Fibroblast of lung (primary cell): ENCODE measurements around the gene SUSD5. TPM values are rescaled to one million over a fixed set of nuclear protein-coding genes. Genes with fewer than 3 reads are reported as not detected.
A peak's percentile ranks its signal among the peaks of the same experiment; 100 is the strongest.

Source experiments
- DNase-seq, 2 donors: peaks; one replicate each; pipeline versions ENCODE4 v3.0.0 to v3.0.0-alpha.2; 2010; ENCODE audit warnings: low read depth in 2 of 2
- H2AFZ ChIP-seq: 2 replicates; pipeline ENCODE4 v1.5.1; 2012; ENCODE audit warnings: low read length, control low read depth, inconsistent platforms
- H3K27ac ChIP-seq: 2 replicates; pipeline ENCODE4 v1.5.1; 2011; ENCODE audit warnings: low read length, control low read depth; ENCODE audit not compliant: insufficient read depth
- H3K27me3 ChIP-seq: 2 replicates; pipeline ENCODE4 v1.5.1; 2011; ENCODE audit warnings: mild to moderate bottlenecking, low read length; ENCODE audit not compliant: control insufficient read depth, insufficient read depth
- H3K36me3 ChIP-seq: 2 replicates; pipeline ENCODE4 v1.5.1; 2011; ENCODE audit warnings: low read length; ENCODE audit not compliant: control insufficient read depth, insufficient read depth
- H3K4me1 ChIP-seq: 2 replicates; pipeline ENCODE4 v1.5.1; 2011; ENCODE audit warnings: low read length; ENCODE audit not compliant: control insufficient read depth, insufficient read depth; ENCODE audit errors: extremely low read depth
- H3K4me2 ChIP-seq: 2 replicates; pipeline ENCODE4 v1.5.1; 2011; ENCODE audit warnings: low read length, control low read depth; ENCODE audit not compliant: insufficient read depth; ENCODE audit errors: extremely low read depth
- H3K4me3 ChIP-seq, 4 experiments: fragments of 200-600 bp in 1 of 4; sonication (generic) in 1 of 4; replicated peaks in 1 of 4; 2 replicates each; pipeline ENCODE4 v1.5.1; 2011 to 2016; ENCODE audit warnings: low read length in 4 of 4, low read depth in 3 of 4, mild to moderate bottlenecking in 3 of 4, control low read depth in 2 of 4, inconsistent platforms in 1 of 4, mixed read lengths in 1 of 4; ENCODE audit not compliant: insufficient read depth in 1 of 4; ENCODE audit errors: control extremely low read depth in 1 of 4
- H3K79me2 ChIP-seq: 2 replicates; pipeline ENCODE4 v1.5.1; 2012; ENCODE audit warnings: mild to moderate bottlenecking, low read length, inconsistent platforms; ENCODE audit not compliant: control insufficient read depth, insufficient read depth
- H3K9ac ChIP-seq: 2 replicates; pipeline ENCODE4 v1.5.1; 2011; ENCODE audit warnings: mild to moderate bottlenecking, low read length, control low read depth; ENCODE audit not compliant: insufficient read depth
- H3K9me3 ChIP-seq: 2 replicates; pipeline ENCODE4 v1.5.1; 2012; ENCODE audit warnings: low read depth, low read length; ENCODE audit not compliant: control insufficient read depth, insufficient read depth
- H4K20me1 ChIP-seq: 2 replicates; pipeline ENCODE4 v1.5.1; 2011; ENCODE audit warnings: low read length; ENCODE audit not compliant: control insufficient read depth, insufficient read depth; ENCODE audit errors: extremely low read depth
- EZH2 ChIP-seq: IDR thresholded peaks from 2 replicates; pipeline ENCODE4 v1.5.1; 2012; ENCODE audit warnings: low read length, control low read depth, mild to moderate bottlenecking; ENCODE audit errors: missing control alignments
- polyA plus RNA-seq, 2 donors: library from polyadenylated mRNA; depleted of rRNA in 1 of 2; stranded (reverse) in 1 of 2; unstranded in 1 of 2; fragments of >200 nt; gene quantifications; 2 replicates each; pipeline ENCODE4 v1.2.1, GENCODE V29; 2011 to 2012; ENCODE audit warnings: missing spikeins in 1 of 2
- total RNA-seq: library from RNA; depleted of rRNA; stranded (reverse); fragments of >200 nt; gene quantifications from 2 replicates; pipeline ENCODE4 v1.2.1, GENCODE V29; 2014
- TF ChIP-seq, protein P1 (sequence below), 2 donors: IDR thresholded peaks in 1 of 2; conservative IDR thresholded peaks in 1 of 2; 1 replicate in 1 of 2; 2 replicates in 1 of 2; pipeline ENCODE4 v1.5.1; 2011 to 2012; ENCODE audit warnings: low read length in 2 of 2, control low read depth in 1 of 2, inconsistent platforms in 1 of 2, low read depth in 1 of 2, mild to moderate bottlenecking in 1 of 2

Gene SUSD5
- total and polyA plus RNA-seq, 2 donors (not counting 1 experiment from before 2014, with no cell fraction given): 0.75 to 2.3 TPM

DNA sequence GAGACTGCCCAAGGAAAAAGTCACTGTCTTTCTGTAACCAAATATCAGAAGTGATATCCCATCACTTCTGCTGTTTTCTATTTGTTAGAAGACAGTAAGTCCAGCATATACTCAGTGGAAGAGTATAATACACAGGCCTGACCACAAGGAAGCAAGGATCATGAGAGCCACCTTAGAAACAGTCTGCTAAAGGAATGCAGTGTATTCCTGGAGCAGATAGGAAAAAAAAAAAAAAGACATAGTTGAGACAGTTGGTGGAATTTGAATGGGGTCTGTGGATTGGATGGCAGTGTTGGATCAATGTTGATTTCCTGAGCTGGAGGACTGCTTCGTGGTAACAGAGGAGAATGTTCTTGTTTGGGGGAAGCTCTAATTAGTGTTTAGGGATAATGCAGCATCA is 32.1 kb upstream of the SUSD5 start:
- peak in 1 of 2 donors; percentile 65 for DNase-seq
- H3K4me1 ChIP-seq: no peaks in the 10 kb centered on the region
- no peak overlapping the region for H3K4me2 ChIP-seq
- H3K79me2 ChIP-seq: no peaks in the 10 kb centered on the region
- H4K20me1 ChIP-seq: no peaks in the 10 kb centered on the region
- H3K36me3 ChIP-seq: no peaks in the 10 kb centered on the region
- H3K9ac ChIP-seq: no peak overlapping the region
- no peak overlapping the region for H3K4me3 ChIP-seq
- no peaks in the 10 kb centered on the region for H3K9me3 ChIP-seq
- no peak overlapping the region for H2AFZ ChIP-seq
- no peak overlapping the region for H3K27ac ChIP-seq
- TF ChIP-seq EZH2: no peak
- TF ChIP-seq, protein P1, sequence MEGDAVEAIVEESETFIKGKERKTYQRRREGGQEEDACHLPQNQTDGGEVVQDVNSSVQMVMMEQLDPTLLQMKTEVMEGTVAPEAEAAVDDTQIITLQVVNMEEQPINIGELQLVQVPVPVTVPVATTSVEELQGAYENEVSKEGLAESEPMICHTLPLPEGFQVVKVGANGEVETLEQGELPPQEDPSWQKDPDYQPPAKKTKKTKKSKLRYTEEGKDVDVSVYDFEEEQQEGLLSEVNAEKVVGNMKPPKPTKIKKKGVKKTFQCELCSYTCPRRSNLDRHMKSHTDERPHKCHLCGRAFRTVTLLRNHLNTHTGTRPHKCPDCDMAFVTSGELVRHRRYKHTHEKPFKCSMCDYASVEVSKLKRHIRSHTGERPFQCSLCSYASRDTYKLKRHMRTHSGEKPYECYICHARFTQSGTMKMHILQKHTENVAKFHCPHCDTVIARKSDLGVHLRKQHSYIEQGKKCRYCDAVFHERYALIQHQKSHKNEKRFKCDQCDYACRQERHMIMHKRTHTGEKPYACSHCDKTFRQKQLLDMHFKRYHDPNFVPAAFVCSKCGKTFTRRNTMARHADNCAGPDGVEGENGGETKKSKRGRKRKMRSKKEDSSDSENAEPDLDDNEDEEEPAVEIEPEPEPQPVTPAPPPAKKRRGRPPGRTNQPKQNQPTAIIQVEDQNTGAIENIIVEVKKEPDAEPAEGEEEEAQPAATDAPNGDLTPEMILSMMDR (conservative IDR thresholded peaks at IDR 0.05 in 1 of 2, IDR thresholded peaks at IDR 0.05 in 1 of 2; ENCODE audit: low read depth in 1 of 2, low read length in 2 of 2): no peak
- no peaks in the 10 kb centered on the region for H3K27me3 ChIP-seq

DNA sequence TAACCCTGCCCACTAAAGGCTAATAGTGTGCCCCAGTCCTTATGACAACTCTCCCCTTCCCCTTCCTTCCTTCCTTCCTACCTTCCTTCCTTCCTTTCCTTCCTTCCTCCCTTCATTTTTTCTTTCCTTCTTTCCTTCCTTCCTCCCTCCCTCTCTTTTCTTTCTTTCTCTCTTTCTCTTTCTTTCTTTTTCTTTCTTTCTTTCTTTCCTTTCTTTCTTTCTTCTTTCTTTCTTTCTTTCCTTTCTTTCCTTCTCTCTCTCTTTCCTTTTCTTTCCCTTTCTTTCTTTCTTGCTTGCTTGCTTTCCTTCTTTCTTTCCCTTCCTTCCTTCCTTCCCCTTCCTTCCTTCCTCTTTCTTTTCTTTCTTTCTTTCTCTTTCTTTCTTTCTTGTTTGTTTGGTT is 28.2 kb upstream of the SUSD5 start:
- H3K9ac ChIP-seq: no peak overlapping the region
- no peak for DNase-seq
- no peaks in the 10 kb centered on the region for H3K36me3 ChIP-seq
- no peak overlapping the region for H3K4me3 ChIP-seq
- no peaks in the 10 kb centered on the region for H3K79me2 ChIP-seq
- TF ChIP-seq EZH2: no peak
- TF ChIP-seq, protein P1 (conservative IDR thresholded peaks at IDR 0.05 in 1 of 2, IDR thresholded peaks at IDR 0.05 in 1 of 2; ENCODE audit: low read depth in 1 of 2, low read length in 2 of 2): no peak
- H2AFZ ChIP-seq: no peak overlapping the region
- H3K27me3 ChIP-seq: peaks cover 2% of the 10 kb centered on the region
- H3K27ac ChIP-seq: no peak overlapping the region
- no peaks in the 10 kb centered on the region for H3K4me1 ChIP-seq
- H3K9me3 ChIP-seq: no peaks in the 10 kb centered on the region
- H4K20me1 ChIP-seq: no peaks in the 10 kb centered on the region
- no peak overlapping the region for H3K4me2 ChIP-seq

DNA sequence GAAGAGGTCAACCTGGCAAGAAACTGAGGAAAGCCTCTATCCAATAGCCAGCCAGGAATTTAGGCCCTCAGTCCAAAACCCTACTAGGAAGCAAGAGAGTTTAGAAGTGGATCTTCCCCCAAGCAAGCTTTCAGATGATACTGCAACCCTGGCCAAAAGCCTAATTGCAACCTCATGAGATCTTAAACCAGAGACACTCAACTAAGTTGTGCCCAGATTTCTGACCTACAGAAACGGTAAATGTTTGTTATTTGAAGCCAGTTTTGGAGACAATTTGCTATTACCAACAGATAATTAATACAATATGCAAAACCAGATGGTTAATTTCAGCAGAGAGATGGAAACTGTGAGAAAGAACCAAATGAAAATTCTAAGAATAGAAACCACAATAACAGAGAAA is 21.7 kb upstream of the SUSD5 start:
- H3K27ac ChIP-seq: no peak overlapping the region
- no peak overlapping the region for H3K4me2 ChIP-seq
- H3K4me3 ChIP-seq: no peak overlapping the region
- H3K79me2 ChIP-seq: no peaks in the 10 kb centered on the region
- H2AFZ ChIP-seq: no peak overlapping the region
- no peaks in the 10 kb centered on the region for H3K9me3 ChIP-seq
- H3K9ac ChIP-seq: no peak overlapping the region
- no peaks in the 10 kb centered on the region for H3K27me3 ChIP-seq
- TF ChIP-seq, protein P1 (conservative IDR thresholded peaks at IDR 0.05 in 1 of 2, IDR thresholded peaks at IDR 0.05 in 1 of 2; ENCODE audit: low read depth in 1 of 2, low read length in 2 of 2): no peak
- no peak for TF ChIP-seq EZH2
- no peaks in the 10 kb centered on the region for H4K20me1 ChIP-seq
- no peaks in the 10 kb centered on the region for H3K4me1 ChIP-seq
- no peaks in the 10 kb centered on the region for H3K36me3 ChIP-seq
- no peak for DNase-seq
